ENCODE measurements around the gene AKAP7.

DNA sequence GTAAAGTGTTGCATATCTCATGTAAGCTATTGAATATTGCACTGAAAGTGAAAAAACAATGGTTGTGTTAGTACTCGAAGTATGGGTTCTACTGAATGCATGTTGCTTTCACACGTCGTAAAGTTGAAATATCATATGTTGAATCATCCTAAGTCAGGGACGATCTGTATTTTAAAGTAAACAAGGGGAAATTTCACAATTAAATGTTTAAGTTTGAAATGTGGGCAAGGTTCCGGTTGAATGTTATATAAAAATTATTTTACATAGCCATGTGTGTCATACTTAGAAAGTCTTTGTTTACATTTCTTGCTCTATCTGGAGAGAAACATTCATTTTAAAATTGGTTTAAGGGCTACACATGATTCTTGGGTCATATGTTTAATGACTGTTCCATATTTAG is 76.8 kb downstream of the AKAP7 start:
- TF ChIP-seq CTCF (IDR thresholded peaks at IDR 0.05) (no peak), EZH2phosphoT487 (IDR thresholded peaks at IDR 0.05) (no peak)
